Spleen (tissue), 11 donors: ENCODE measurements around the gene ELOVL1. TPM values are rescaled to one million over a fixed set of nuclear protein-coding genes. Genes with fewer than 3 reads are reported as not detected.

Source experiments
- DNase-seq: peaks from one replicate; pipeline ENCODE4 v3.0.0-alpha.2; 2020
- H3K27ac ChIP-seq, 8 donors: fragments of 200-600 bp; sonication (generic) in 7 of 8; 1 replicate in 4 of 8; 2 replicates in 4 of 8; pipeline versions ENCODE4 v1.5.0 to v1.8.0; 2016 to 2021; ENCODE audit warnings: inconsistent platforms in 4 of 8, mild to moderate bottlenecking in 4 of 8, moderate library complexity in 1 of 8
- H3K27me3 ChIP-seq, 7 donors: fragments of 200-600 bp; sonication (generic) in 6 of 7; replicated peaks in 1 of 7; 1 replicate in 4 of 7; 2 replicates in 3 of 7; pipeline versions ENCODE4 v1.5.0 to v1.8.0; 2016 to 2021; ENCODE audit warnings: inconsistent platforms in 3 of 7, mild to moderate bottlenecking in 1 of 7
- H3K36me3 ChIP-seq, 6 donors: fragments of 200-600 bp; sonication (generic) in 5 of 6; 1 replicate in 4 of 6; 2 replicates in 2 of 6; pipeline versions ENCODE4 v1.5.0 to v1.8.0; 2016 to 2021; ENCODE audit warnings: inconsistent platforms in 2 of 6
- H3K4me1 ChIP-seq, 6 donors: fragments of 200-600 bp; sonication (generic) in 5 of 6; 1 replicate in 3 of 6; 2 replicates in 3 of 6; pipeline versions ENCODE4 v1.5.0 to v1.8.0; 2016 to 2021; ENCODE audit warnings: inconsistent platforms in 3 of 6
- H3K4me3 ChIP-seq, 8 donors: fragments of 200-600 bp; sonication (generic) in 7 of 8; 1 replicate in 4 of 8; 2 replicates in 4 of 8; pipeline versions ENCODE4 v1.5.0 to v1.8.0; 2016 to 2021; ENCODE audit warnings: inconsistent platforms in 4 of 8, mild to moderate bottlenecking in 4 of 8, moderate library complexity in 2 of 8
- H3K9me3 ChIP-seq, 8 donors: fragments of 200-600 bp; sonication (generic) in 7 of 8; 1 replicate in 4 of 8; 2 replicates in 4 of 8; pipeline versions ENCODE4 v1.5.0 to v1.8.0; 2016 to 2021; ENCODE audit warnings: inconsistent platforms in 4 of 8
- CTCF ChIP-seq, 11 experiments: fragments of 200-600 bp in 7 of 11; fragments of 450-650 bp in 4 of 11; sonication (generic) in 4 of 11; IDR thresholded peaks in 8 of 11; conservative IDR thresholded peaks in 3 of 11; 1 replicate in 7 of 11; 2 replicates in 4 of 11; pipeline versions ENCODE4 v1.4.0 to v1.8.0; 2016 to 2021; ENCODE audit warnings: antibody characterized with exemption in 11 of 11, inconsistent platforms in 4 of 11, mild to moderate bottlenecking in 1 of 11
- POLR2A ChIP-seq, 3 donors: fragments of 450-650 bp; IDR thresholded peaks; one replicate each; pipeline ENCODE4 v1.5.1; 2017; ENCODE audit warnings: antibody characterized with exemption in 3 of 3, mild to moderate bottlenecking in 1 of 3
- POLR2AphosphoS5 ChIP-seq, 3 donors: sonication (generic); formaldehyde crosslinking; IDR thresholded peaks; one replicate each; pipeline ENCODE4 v1.5.1; 2017; ENCODE audit warnings: antibody characterized with exemption in 3 of 3
- whole genome bisulfite sequencing, 5 donors: extraction: QIAGEN DNeasy Blood & Tissue Kit in 3 of 5; methylation state at CpG; one replicate each; pipeline versions ENCODE4 v1.1.5 to v1.1.7; 2013 to 2018; 5-methylcytosine and 5-hydroxymethylcytosine counted together
- intact Hi-C: fragments of 100-400 bp; cut with DNase I; formaldehyde crosslinking; loops from one replicate; pipeline ENCODE4 v1.15.0; 2023; ENCODE audit warnings: low total_unique reads
- polyA plus RNA-seq, 3 donors: library from polyadenylated mRNA; stranded (reverse); fragments of 200-250 nt; gene quantifications; one replicate each; pipeline ENCODE4 v1.2.1, GENCODE V29; 2013
- total RNA-seq, 7 donors: library from RNA; depleted of rRNA in 3 of 7; stranded (reverse); fragments of >200 nt in 3 of 7; fragmentation: NEBNext Ultra II Directional in 4 of 7; extraction: Animal tissue kit (Norgen Biotek cat#: 25700) in 4 of 7; gene quantifications; one replicate each; pipeline versions ENCODE4 v1.1.0 to v1.2.1, GENCODE V29; 2016 to 2021
- donor health status: healthy with polysubstance abuse.
- donor health status: DM: no; HTN: no; CAD: no; lungs with moderate emphysema.
- donor health status: DM: no; HTN: no; CAD: no.
- donor health status: Bipolar disorder and iron deficiency.
- donor health status: healthy.
- donor health status: DM: no; HTN: no; CAD: no.
- donor health status: DM: yes; HTN: yes; CAD: no.

The ELOVL1 gene
- total and polyA plus RNA-seq, 10 donors: 38.7 to 78.7 (median 53.3) TPM

- peak overlapping the region; percentile 42 to 89 (median 84) for H3K27ac ChIP-seq
- no peaks in the 10 kb centered on the region for H3K36me3 ChIP-seq
- DNase-seq: peak; percentile 92
- H3K4me3 ChIP-seq: peak overlapping the region; percentile 29 to 69 (median 40)
- H3K27me3 ChIP-seq: no peaks in the 10 kb centered on the region
- WGBS, 5 donors: 46 to 69% (median 55%) methylated on average over 35 to 72 of the region's 72 CpGs
- peak in 1 of 3 donors; percentile 21 for TF ChIP-seq POLR2A (IDR thresholded peaks at IDR 0.05)
- TF ChIP-seq POLR2AphosphoS5 (IDR thresholded peaks at IDR 0.05): peak; percentile 51 to 78 (median 54)
- no peak for TF ChIP-seq CTCF (IDR thresholded peaks at IDR 0.05 in 8 of 11, conservative IDR thresholded peaks at IDR 0.05 in 3 of 11)
- intact Hi-C loops: no loop called here
- no peaks in the 10 kb centered on the region for H3K9me3 ChIP-seq
- H3K4me1 ChIP-seq: peaks cover 0 to 7% (median 0%) of the 10 kb centered on the region in 6 donors
Observed at GRCh38 chr1:43348809-43349593, 18.8 kb downstream of the ELOVL1 start.

- DNase-seq: no peak
- H3K4me1 ChIP-seq: peaks cover 0 to 7% (median 0%) of the 10 kb centered on the region in 6 donors
- no peaks in the 10 kb centered on the region for H3K36me3 ChIP-seq
- H3K27ac ChIP-seq: peak overlapping the region; percentile 29 to 89 (median 84)
- H3K4me3 ChIP-seq: peak overlapping the region; percentile 29 to 69 (median 40)
- no peaks in the 10 kb centered on the region for H3K27me3 ChIP-seq
- intact Hi-C loops: no loop called here
- no peaks in the 10 kb centered on the region for H3K9me3 ChIP-seq
- TF ChIP-seq POLR2A (IDR thresholded peaks at IDR 0.05) (no peak), POLR2AphosphoS5 (IDR thresholded peaks at IDR 0.05) (no peak), CTCF (IDR thresholded peaks at IDR 0.05 in 8 of 11, conservative IDR thresholded peaks at IDR 0.05 in 3 of 11) (no peak)
- WGBS, 5 donors: 60 to 88% (median 74%) methylated on average over 9 to 22 of the region's 22 CpGs
Observed at GRCh38 chr1:43348343-43348808, 19.4 kb downstream of the ELOVL1 start.

GRCh38 chr1:43346636-43347035 lies 21.2 kb downstream of the ELOVL1 start:
- H3K36me3 ChIP-seq: no peaks in the 10 kb centered on the region
- no peaks in the 10 kb centered on the region for H3K9me3 ChIP-seq
- TF ChIP-seq POLR2AphosphoS5 (IDR thresholded peaks at IDR 0.05) (no peak), POLR2A (IDR thresholded peaks at IDR 0.05) (no peak), CTCF (IDR thresholded peaks at IDR 0.05 in 8 of 11, conservative IDR thresholded peaks at IDR 0.05 in 3 of 11) (no peak)
- no peak overlapping the region for H3K4me3 ChIP-seq
- intact Hi-C loops: no loop called here
- no peaks in the 10 kb centered on the region for H3K27me3 ChIP-seq
- H3K27ac ChIP-seq: no peak overlapping the region
- WGBS, 5 donors: 86 to 100% (median 94%) methylated on average over 5 of the region's 5 CpGs
- H3K4me1 ChIP-seq: peaks cover 0 to 7% (median 0%) of the 10 kb centered on the region in 6 donors
- DNase-seq: no peak

GRCh38 chr1:43345120-43345519 lies 22.7 kb downstream of the ELOVL1 start:
- Histone ChIP-seq H3K4me3 (no peak overlapping the region), H3K27ac (no peak overlapping the region), H3K4me1 (peaks cover 0 to 7% (median 0%) of the 10 kb centered on the region in 6 donors), H3K36me3 (no peaks in the 10 kb centered on the region), H3K9me3 (no peaks in the 10 kb centered on the region), H3K27me3 (no peaks in the 10 kb centered on the region)
- DNase-seq: no peak
- no peak for TF ChIP-seq POLR2AphosphoS5 (IDR thresholded peaks at IDR 0.05)
- no peak for TF ChIP-seq CTCF (IDR thresholded peaks at IDR 0.05 in 8 of 11, conservative IDR thresholded peaks at IDR 0.05 in 3 of 11)
- no peak for TF ChIP-seq POLR2A (IDR thresholded peaks at IDR 0.05)
- 64 to 78% (median 70%) methylated on average over 3 of the region's 3 CpGs for WGBS, 5 donors
- intact Hi-C loops: no loop called here
